Measurements from ENCODE around the gene AIFM2. TPM values are rescaled to one million over a fixed set of nuclear protein-coding genes. Genes with fewer than 3 reads are reported as not detected.

Gene AIFM2
- total and polyA plus RNA-seq, 2 of the 13 experiments (the other 11 are each of a cell fraction or from before 2014, with no cell fraction given) = 20.3 to 29.5 TPM

DNA sequence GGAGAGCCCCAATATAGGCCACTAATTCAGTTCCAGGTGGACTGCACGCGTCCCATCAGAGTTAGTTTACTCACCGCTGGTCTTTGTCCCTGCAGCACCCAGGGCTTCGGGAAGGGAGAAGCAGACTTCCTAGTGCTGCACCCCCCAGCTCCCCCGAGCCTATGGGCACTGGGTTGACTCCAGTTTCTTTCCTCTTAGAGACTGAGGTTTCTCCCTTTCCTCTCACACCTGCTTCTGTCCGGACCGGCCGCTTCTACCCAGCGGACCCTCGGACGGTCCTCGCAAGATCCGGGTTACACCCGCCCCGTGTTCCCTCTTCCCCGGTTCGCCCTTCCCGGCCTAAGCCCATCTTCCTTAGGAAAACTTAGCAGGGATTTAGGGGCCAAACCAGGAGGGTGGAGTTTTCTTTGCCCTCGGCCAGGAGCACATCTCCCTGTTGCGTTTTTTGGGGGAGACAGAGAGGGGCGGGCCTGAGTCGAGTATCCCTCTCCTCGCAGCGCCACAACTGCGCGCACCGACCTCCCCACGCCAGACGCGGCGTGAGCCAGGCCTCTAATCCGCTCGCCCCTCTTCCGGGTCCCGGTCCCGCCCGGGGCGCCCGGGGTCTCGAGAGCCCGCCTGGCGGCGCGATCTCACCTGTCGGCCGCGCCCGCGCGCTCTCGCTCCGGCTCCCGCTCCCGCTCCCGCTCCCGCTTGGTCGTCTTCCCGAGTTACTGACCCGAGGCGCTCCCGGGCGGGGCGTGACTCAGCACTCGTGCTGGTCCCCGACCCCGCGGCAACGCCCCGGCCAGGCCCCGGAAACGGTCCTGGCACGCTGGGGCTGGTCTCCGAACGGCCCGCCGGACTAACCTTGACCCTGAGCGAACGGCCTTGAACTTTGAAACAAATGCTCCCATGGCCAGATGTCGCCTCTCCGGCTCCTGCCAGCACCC lies at the start of gene AIFM2 (continued):
- TF ChIP-seq, protein P1, sequence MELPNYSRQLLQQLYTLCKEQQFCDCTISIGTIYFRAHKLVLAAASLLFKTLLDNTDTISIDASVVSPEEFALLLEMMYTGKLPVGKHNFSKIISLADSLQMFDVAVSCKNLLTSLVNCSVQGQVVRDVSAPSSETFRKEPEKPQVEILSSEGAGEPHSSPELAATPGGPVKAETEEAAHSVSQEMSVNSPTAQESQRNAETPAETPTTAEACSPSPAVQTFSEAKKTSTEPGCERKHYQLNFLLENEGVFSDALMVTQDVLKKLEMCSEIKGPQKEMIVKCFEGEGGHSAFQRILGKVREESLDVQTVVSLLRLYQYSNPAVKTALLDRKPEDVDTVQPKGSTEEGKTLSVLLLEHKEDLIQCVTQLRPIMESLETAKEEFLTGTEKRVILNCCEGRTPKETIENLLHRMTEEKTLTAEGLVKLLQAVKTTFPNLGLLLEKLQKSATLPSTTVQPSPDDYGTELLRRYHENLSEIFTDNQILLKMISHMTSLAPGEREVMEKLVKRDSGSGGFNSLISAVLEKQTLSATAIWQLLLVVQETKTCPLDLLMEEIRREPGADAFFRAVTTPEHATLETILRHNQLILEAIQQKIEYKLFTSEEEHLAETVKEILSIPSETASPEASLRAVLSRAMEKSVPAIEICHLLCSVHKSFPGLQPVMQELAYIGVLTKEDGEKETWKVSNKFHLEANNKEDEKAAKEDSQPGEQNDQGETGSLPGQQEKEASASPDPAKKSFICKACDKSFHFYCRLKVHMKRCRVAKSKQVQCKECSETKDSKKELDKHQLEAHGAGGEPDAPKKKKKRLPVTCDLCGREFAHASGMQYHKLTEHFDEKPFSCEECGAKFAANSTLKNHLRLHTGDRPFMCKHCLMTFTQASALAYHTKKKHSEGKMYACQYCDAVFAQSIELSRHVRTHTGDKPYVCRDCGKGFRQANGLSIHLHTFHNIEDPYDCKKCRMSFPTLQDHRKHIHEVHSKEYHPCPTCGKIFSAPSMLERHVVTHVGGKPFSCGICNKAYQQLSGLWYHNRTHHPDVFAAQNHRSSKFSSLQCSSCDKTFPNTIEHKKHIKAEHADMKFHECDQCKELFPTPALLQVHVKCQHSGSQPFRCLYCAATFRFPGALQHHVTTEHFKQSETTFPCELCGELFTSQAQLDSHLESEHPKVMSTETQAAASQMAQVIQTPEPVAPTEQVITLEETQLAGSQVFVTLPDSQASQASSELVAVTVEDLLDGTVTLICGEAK (IDR thresholded peaks at IDR 0.05) = no peak
- TF ChIP-seq, protein P1 (CRISPR knock-in tag; IDR thresholded peaks at IDR 0.05) = peak; percentile 75; the same call in 1 of the 2 replicates
- TF ChIP-seq SP2 (CRISPR knock-in tag; IDR thresholded peaks at IDR 0.05) (no peak), ZBTB21 (CRISPR knock-in tag; IDR thresholded peaks at IDR 0.05) (no peak), ZFP37 (CRISPR knock-in tag; IDR thresholded peaks at IDR 0.05; ENCODE audit: borderline replicate concordance) (peak; percentile 78; the same call in 1 of the 2 replicates), ZNF101 (CRISPR knock-in tag; IDR thresholded peaks at IDR 0.05; ENCODE audit: borderline replicate concordance, low read depth) (no peak; the same call in 1 of the 2 replicates), CREM (IDR thresholded peaks at IDR 0.05) (peak; percentile 44), CREM (CRISPR knock-in tag; IDR thresholded peaks at IDR 0.05) (no peak), SP140L (CRISPR knock-in tag; IDR thresholded peaks at IDR 0.05; ENCODE audit: borderline replicate concordance) (no peak), SRSF9 (IDR thresholded peaks at IDR 0.05; ENCODE audit: borderline replicate concordance, insufficient read depth, low read depth, low read length, poor library complexity, severe bottlenecking) (no peak), HOXA9 (CRISPR knock-in tag; IDR thresholded peaks at IDR 0.05; ENCODE audit: borderline replicate concordance) (no peak), TAF1 (CRISPR knock-in tag; IDR thresholded peaks at IDR 0.05) (peak; percentile 49; the same call in 1 of the 2 replicates), FLYWCH1 (CRISPR knock-in tag; IDR thresholded peaks at IDR 0.05) (no peak), NRL (CRISPR knock-in tag; IDR thresholded peaks at IDR 0.05; ENCODE audit: borderline replicate concordance) (no peak), ZNF775 (CRISPR knock-in tag; IDR thresholded peaks at IDR 0.05; ENCODE audit: borderline replicate concordance) (0 out of 2 replicates have a peak, but pooled peaks have one; percentile 51), ZNF780A (CRISPR knock-in tag; IDR thresholded peaks at IDR 0.05) (no peak), ZNF20 (CRISPR knock-in tag; IDR thresholded peaks at IDR 0.05) (no peak)

All from HepG2 (cell line).